Measurements from ENCODE around the gene SCNN1G. TPM values are rescaled to one million over a fixed set of nuclear protein-coding genes. Genes with fewer than 3 reads are reported as not detected.
A peak's percentile ranks its signal among the peaks of the same experiment; 100 is the strongest.

SCNN1G gene
- total and polyA plus RNA-seq, 2 of the 13 experiments (the other 11 are each of a cell fraction or from before 2014, with no cell fraction given): not detected

DNA sequence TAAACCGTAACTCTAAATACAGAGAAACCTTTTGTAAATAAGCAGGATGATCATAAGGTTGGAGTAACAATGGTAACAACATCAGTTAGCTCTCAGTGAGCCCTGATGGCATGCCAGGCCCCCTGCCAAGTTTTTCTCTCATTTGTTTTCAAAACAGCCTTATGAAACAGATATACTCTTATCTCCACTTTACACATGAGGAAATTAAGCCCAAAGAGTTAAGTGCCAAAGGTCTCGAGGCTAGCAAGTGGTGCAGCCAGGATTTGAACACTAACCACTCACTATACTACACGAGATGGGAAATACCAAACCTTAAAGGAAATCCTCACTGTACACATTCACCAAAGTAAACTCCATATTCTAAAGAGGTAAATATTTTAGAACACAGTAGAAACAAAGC lies 48.3 kb upstream of the SCNN1G start (continued):
- TF ChIP-seq, protein P1, sequence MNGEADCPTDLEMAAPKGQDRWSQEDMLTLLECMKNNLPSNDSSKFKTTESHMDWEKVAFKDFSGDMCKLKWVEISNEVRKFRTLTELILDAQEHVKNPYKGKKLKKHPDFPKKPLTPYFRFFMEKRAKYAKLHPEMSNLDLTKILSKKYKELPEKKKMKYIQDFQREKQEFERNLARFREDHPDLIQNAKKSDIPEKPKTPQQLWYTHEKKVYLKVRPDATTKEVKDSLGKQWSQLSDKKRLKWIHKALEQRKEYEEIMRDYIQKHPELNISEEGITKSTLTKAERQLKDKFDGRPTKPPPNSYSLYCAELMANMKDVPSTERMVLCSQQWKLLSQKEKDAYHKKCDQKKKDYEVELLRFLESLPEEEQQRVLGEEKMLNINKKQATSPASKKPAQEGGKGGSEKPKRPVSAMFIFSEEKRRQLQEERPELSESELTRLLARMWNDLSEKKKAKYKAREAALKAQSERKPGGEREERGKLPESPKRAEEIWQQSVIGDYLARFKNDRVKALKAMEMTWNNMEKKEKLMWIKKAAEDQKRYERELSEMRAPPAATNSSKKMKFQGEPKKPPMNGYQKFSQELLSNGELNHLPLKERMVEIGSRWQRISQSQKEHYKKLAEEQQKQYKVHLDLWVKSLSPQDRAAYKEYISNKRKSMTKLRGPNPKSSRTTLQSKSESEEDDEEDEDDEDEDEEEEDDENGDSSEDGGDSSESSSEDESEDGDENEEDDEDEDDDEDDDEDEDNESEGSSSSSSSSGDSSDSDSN (CRISPR knock-in tag; IDR thresholded peaks at IDR 0.05): no peak
- TF ChIP-seq ZNF777 (CRISPR knock-in tag; IDR thresholded peaks at IDR 0.05) (no peak), BRD4 (CRISPR knock-in tag; IDR thresholded peaks at IDR 0.05) (no peak), SPEN (CRISPR knock-in tag; IDR thresholded peaks at IDR 0.05; ENCODE audit: low read depth) (no peak), TEAD3 (CRISPR knock-in tag; optimal IDR thresholded peaks at IDR 0.05; ENCODE audit: borderline replicate concordance) (peak; percentile 39), ZNF430 (CRISPR knock-in tag; IDR thresholded peaks at IDR 0.05) (no peak)
- TF ChIP-seq, protein P2, sequence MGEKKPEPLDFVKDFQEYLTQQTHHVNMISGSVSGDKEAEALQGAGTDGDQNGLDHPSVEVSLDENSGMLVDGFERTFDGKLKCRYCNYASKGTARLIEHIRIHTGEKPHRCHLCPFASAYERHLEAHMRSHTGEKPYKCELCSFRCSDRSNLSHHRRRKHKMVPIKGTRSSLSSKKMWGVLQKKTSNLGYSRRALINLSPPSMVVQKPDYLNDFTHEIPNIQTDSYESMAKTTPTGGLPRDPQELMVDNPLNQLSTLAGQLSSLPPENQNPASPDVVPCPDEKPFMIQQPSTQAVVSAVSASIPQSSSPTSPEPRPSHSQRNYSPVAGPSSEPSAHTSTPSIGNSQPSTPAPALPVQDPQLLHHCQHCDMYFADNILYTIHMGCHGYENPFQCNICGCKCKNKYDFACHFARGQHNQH (CRISPR knock-in tag; IDR thresholded peaks at IDR 0.05): no peak

DNA sequence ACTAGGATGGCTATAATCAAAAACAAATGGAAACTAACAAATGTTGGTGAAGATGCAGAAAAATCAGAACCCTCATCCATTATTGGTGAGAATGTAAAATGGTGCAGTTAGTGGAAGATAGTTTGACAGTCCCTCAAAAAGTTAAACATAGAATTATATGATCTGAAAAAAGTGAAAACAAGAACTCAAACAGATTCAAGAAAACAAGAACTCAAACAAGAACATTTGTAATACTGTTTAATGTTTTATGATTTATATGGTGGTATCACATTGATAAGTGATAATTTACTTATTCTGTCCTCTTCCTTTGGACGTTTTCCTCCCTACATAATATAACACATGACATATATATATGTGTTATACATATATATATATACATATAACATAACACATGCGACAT lies 45.3 kb upstream of the SCNN1G start:
- Histone ChIP-seq H2AFZ (ENCODE audit: low read length) (no peak overlapping the region), H3K27me3 (ENCODE audit: control insufficient read depth in 1 of 2, insufficient read depth in 2 of 2, low read length in 2 of 2) (no peaks in the 10 kb centered on the region), H4K20me1 (ENCODE audit: insufficient read depth, low read length) (peaks cover 12% of the 10 kb centered on the region), H3K9ac (ENCODE audit: insufficient read depth, low read depth, low read length) (no peak overlapping the region), H3K4me3 (replicated peaks in 1 of 3; ENCODE audit: insufficient read depth in 1 of 3, low read depth in 2 of 3, low read length in 3 of 3) (no peak overlapping the region), H3K4me1 (ENCODE audit: insufficient read depth, low read length) (peaks cover 77% of the 10 kb centered on the region), H3K27ac (ENCODE audit: extremely low read length, insufficient read depth, low read length) (no peak overlapping the region), H3K9me3 (ENCODE audit: low read length) (peaks cover 9% of the 10 kb centered on the region), H3K4me2 (ENCODE audit: low read depth, low read length) (no peak overlapping the region), H3K36me3 (replicated peaks in 1 of 2; ENCODE audit: control insufficient read depth in 1 of 2, insufficient read depth in 2 of 2, low read length in 2 of 2) (no peaks in the 10 kb centered on the region), H3K79me2 (ENCODE audit: insufficient read depth, low read length) (peaks cover 99% of the 10 kb centered on the region)
- ATAC-seq: no peak
- in situ Hi-C loops (cut with HindIII; ENCODE audit: extremely low pct_ligation_motif_present, low pct_unique_long_range_greater_than_20kb): no loop called here
- intact Hi-C loops (cut with micrococcal nuclease; ENCODE audit: unreplicated experiment): no loop called here
- DNase-seq (ENCODE audit: low spot score): no peak
- BruUV-seq (replicated peaks): no TSS peak
- ChIA-PET POLR2A (no interaction called here), CTCF (ENCODE audit: low intra/inter-chr PET ratio, low total read pairs) (no interaction called here)
- no peak for FAIRE-seq
- 94% methylated on average over 2 of the region's 2 CpGs for WGBS (ENCODE audit: low lambda C conversion rate)
- no peak for TF ChIP-seq ZNF224 (CRISPR knock-in tag; IDR thresholded peaks at IDR 0.05)
- TF ChIP-seq ZNF367 (CRISPR knock-in tag; IDR thresholded peaks at IDR 0.05; ENCODE audit: borderline replicate concordance): no peak
- TF ChIP-seq ISX (CRISPR knock-in tag; conservative IDR thresholded peaks at IDR 0.05): no peak
- no peak for TF ChIP-seq HOXA7 (CRISPR knock-in tag; IDR thresholded peaks at IDR 0.05)
- TF ChIP-seq, protein P3, sequence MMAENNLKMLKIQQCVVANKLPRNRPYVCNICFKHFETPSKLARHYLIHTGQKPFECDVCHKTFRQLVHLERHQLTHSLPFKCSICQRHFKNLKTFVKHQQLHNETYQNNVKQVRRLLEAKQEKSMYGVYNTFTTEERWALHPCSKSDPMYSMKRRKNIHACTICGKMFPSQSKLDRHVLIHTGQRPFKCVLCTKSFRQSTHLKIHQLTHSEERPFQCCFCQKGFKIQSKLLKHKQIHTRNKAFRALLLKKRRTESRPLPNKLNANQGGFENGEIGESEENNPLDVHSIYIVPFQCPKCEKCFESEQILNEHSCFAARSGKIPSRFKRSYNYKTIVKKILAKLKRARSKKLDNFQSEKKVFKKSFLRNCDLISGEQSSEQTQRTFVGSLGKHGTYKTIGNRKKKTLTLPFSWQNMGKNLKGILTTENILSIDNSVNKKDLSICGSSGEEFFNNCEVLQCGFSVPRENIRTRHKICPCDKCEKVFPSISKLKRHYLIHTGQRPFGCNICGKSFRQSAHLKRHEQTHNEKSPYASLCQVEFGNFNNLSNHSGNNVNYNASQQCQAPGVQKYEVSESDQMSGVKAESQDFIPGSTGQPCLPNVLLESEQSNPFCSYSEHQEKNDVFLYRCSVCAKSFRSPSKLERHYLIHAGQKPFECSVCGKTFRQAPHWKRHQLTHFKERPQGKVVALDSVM (CRISPR knock-in tag; IDR thresholded peaks at IDR 0.05): no peak
- no peak for TF ChIP-seq MIER2 (CRISPR knock-in tag; IDR thresholded peaks at IDR 0.05)

Measured in HepG2 (cell line).